ENCODE data around the gene SPNS3. TPM values are rescaled to one million over a fixed set of nuclear protein-coding genes. Genes with fewer than 3 reads are reported as not detected.

SPNS3 gene
- total and polyA plus RNA-seq, 9 of the 15 experiments (the other 6 are each of a cell fraction or from before 2014, with no cell fraction given): not detected

GRCh38 chr17:4475001-4475400 lies 41.3 kb downstream of the SPNS3 start (continued):
- TF ChIP-seq, protein P1, sequence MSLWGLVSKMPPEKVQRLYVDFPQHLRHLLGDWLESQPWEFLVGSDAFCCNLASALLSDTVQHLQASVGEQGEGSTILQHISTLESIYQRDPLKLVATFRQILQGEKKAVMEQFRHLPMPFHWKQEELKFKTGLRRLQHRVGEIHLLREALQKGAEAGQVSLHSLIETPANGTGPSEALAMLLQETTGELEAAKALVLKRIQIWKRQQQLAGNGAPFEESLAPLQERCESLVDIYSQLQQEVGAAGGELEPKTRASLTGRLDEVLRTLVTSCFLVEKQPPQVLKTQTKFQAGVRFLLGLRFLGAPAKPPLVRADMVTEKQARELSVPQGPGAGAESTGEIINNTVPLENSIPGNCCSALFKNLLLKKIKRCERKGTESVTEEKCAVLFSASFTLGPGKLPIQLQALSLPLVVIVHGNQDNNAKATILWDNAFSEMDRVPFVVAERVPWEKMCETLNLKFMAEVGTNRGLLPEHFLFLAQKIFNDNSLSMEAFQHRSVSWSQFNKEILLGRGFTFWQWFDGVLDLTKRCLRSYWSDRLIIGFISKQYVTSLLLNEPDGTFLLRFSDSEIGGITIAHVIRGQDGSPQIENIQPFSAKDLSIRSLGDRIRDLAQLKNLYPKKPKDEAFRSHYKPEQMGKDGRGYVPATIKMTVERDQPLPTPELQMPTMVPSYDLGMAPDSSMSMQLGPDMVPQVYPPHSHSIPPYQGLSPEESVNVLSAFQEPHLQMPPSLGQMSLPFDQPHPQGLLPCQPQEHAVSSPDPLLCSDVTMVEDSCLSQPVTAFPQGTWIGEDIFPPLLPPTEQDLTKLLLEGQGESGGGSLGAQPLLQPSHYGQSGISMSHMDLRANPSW (CRISPR knock-in tag; IDR thresholded peaks at IDR 0.05): no peak
- no peak for TF ChIP-seq KLF6 (CRISPR knock-in tag; IDR thresholded peaks at IDR 0.05; ENCODE audit: borderline replicate concordance)
- TF ChIP-seq, protein P2, sequence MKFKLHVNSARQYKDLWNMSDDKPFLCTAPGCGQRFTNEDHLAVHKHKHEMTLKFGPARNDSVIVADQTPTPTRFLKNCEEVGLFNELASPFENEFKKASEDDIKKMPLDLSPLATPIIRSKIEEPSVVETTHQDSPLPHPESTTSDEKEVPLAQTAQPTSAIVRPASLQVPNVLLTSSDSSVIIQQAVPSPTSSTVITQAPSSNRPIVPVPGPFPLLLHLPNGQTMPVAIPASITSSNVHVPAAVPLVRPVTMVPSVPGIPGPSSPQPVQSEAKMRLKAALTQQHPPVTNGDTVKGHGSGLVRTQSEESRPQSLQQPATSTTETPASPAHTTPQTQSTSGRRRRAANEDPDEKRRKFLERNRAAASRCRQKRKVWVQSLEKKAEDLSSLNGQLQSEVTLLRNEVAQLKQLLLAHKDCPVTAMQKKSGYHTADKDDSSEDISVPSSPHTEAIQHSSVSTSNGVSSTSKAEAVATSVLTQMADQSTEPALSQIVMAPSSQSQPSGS (CRISPR knock-in tag; IDR thresholded peaks at IDR 0.05): no peak
- no peak for TF ChIP-seq RAD51 (IDR thresholded peaks at IDR 0.05; ENCODE audit: borderline replicate concordance, low read depth)
- TF ChIP-seq ARHGAP35 (IDR thresholded peaks at IDR 0.05; ENCODE audit: partially characterized antibody): no peak

GRCh38 chr17:4475463-4475862 lies 41.7 kb downstream of the SPNS3 start:
- CTCF ChIA-PET (ENCODE audit: low intra/inter-chr PET ratio): no interaction called here
- Histone ChIP-seq H3K4me3 (no peak overlapping the region), H3K9me3 (replicated peaks; ENCODE audit: control insufficient read depth, insufficient read depth, low read depth, low read length) (no peaks in the 10 kb centered on the region), H3K27me3 (ENCODE audit: control insufficient read depth in 2 of 2, insufficient read depth in 2 of 2, low read length in 2 of 2) (peaks cover 14 to 45% of the 10 kb centered on the region in 2 experiments; a peak in 4 of 5 replicates), H3K9ac (ENCODE audit: insufficient read depth in 1 of 2, low read depth in 2 of 2, low read length in 2 of 2) (no peak overlapping the region), H2AFZ (ENCODE audit: low read depth, low read length) (no peak overlapping the region), H3K4me2 (ENCODE audit: insufficient read depth, low read length) (no peak overlapping the region), H4K20me1 (replicated peaks; ENCODE audit: control insufficient read depth, insufficient read depth, low read length) (no peaks in the 10 kb centered on the region), H3K79me2 (ENCODE audit: control insufficient read depth, insufficient read depth, low read length) (no peaks in the 10 kb centered on the region), H3K36me3 (ENCODE audit: control insufficient read depth, insufficient read depth, low read length) (no peaks in the 10 kb centered on the region), H3K9me1 (ENCODE audit: control insufficient read depth, insufficient read depth, low read length) (no peaks in the 10 kb centered on the region), H3K27ac (ENCODE audit: extremely low read depth, low read depth, low read length) (no peak overlapping the region), H3K4me1 (replicated peaks in 1 of 2; ENCODE audit: control insufficient read depth in 2 of 2, insufficient read depth in 2 of 2, low read length in 2 of 2) (no peaks in the 10 kb centered on the region)
- no TSS peak for BruUV-seq (replicated peaks)
- WGBS (ENCODE audit: insufficient coverage, low coverage, missing lambda C conversion rate): 0% methylated on average over 5 of the region's 7 CpGs
- in situ Hi-C loops (cut with MboI): no loop called here
- POLR2A ChIA-PET: no interaction called here
- DNase-seq (ENCODE audit: extremely low read depth in 1 of 4, low spot score in 3 of 4) (no peak), FAIRE-seq (no peak), ATAC-seq (no peak)
- intact Hi-C loops (cut with micrococcal nuclease): no loop called here
- TF ChIP-seq ASH1L (IDR thresholded peaks at IDR 0.05; ENCODE audit: borderline replicate concordance, low read depth, partially characterized antibody): no peak
- no peak for TF ChIP-seq KLF13 (tag; IDR thresholded peaks at IDR 0.05; ENCODE audit: borderline replicate concordance, low read depth)
- no peak for TF ChIP-seq ZNF134 (CRISPR knock-in tag; conservative IDR thresholded peaks at IDR 0.05)
- TF ChIP-seq, protein P3, sequence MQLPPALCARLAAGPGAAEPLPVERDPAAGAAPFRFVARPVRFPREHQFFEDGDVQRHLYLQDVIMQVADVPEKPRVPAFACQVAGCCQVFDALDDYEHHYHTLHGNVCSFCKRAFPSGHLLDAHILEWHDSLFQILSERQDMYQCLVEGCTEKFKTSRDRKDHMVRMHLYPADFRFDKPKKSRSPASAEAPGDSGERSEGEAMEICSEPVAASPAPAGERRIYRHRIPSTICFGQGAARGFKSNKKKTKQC (CRISPR knock-in tag; IDR thresholded peaks at IDR 0.05): no peak
- no peak for TF ChIP-seq TAF9B (IDR thresholded peaks at IDR 0.05; ENCODE audit: partially characterized antibody)
- no peak for TF ChIP-seq ZNF696 (CRISPR knock-in tag; conservative IDR thresholded peaks at IDR 0.05)
- TF ChIP-seq, protein P4, sequence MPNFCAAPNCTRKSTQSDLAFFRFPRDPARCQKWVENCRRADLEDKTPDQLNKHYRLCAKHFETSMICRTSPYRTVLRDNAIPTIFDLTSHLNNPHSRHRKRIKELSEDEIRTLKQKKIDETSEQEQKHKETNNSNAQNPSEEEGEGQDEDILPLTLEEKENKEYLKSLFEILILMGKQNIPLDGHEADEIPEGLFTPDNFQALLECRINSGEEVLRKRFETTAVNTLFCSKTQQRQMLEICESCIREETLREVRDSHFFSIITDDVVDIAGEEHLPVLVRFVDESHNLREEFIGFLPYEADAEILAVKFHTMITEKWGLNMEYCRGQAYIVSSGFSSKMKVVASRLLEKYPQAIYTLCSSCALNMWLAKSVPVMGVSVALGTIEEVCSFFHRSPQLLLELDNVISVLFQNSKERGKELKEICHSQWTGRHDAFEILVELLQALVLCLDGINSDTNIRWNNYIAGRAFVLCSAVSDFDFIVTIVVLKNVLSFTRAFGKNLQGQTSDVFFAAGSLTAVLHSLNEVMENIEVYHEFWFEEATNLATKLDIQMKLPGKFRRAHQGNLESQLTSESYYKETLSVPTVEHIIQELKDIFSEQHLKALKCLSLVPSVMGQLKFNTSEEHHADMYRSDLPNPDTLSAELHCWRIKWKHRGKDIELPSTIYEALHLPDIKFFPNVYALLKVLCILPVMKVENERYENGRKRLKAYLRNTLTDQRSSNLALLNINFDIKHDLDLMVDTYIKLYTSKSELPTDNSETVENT (CRISPR knock-in tag; IDR thresholded peaks at IDR 0.05): no peak
- TF ChIP-seq ID3 (CRISPR knock-in tag; IDR thresholded peaks at IDR 0.05): no peak
- TF ChIP-seq ID3 (tag; IDR thresholded peaks at IDR 0.05): no peak

Data from K562 (cell line).